Measurements from ENCODE around the gene MKRN2OS. TPM values are rescaled to one million over a fixed set of nuclear protein-coding genes. Genes with fewer than 3 reads are reported as not detected.

Gene MKRN2OS
- total and polyA plus RNA-seq, 3 donors from 2014 or later = not detected

GRCh38 chr3:12560505-12561190 is 15.3 kb upstream of the MKRN2OS start:
- no peaks in the 10 kb centered on the region for H3K36me3 ChIP-seq (ENCODE audit: low read depth, missing control alignments)
- intact Hi-C loops (cut with DNase I; ENCODE audit: low total_unique reads) = no loop called here
- no peak for DNase-seq
- H3K4me1 ChIP-seq = peaks cover 24% of the 10 kb centered on the region
- H3K9me3 ChIP-seq = no peaks in the 10 kb centered on the region
- no peak overlapping the region for H3K4me3 ChIP-seq
- H3K27ac ChIP-seq = no peak overlapping the region
- no peaks in the 10 kb centered on the region for H3K27me3 ChIP-seq
- WGBS, 2 donors = 73 to 81% methylated on average over 5 of the region's 5 CpGs
- TF ChIP-seq POLR2A (IDR thresholded peaks at IDR 0.05) (no peak), CTCF (IDR thresholded peaks at IDR 0.05) (no peak)

- no peak for DNase-seq
- 60 to 72% methylated on average over 3 of the region's 3 CpGs for WGBS, 2 donors
- no peaks in the 10 kb centered on the region for H3K36me3 ChIP-seq (ENCODE audit: low read depth, missing control alignments)
- intact Hi-C loops (cut with DNase I; ENCODE audit: low total_unique reads) = no loop called here
- H3K27ac ChIP-seq = no peak overlapping the region
- H3K9me3 ChIP-seq = no peaks in the 10 kb centered on the region
- no peak overlapping the region for H3K4me3 ChIP-seq
- no peak for TF ChIP-seq CTCF (IDR thresholded peaks at IDR 0.05)
- no peak for TF ChIP-seq POLR2A (IDR thresholded peaks at IDR 0.05)
- no peaks in the 10 kb centered on the region for H3K27me3 ChIP-seq
- H3K4me1 ChIP-seq = peaks cover 24% of the 10 kb centered on the region
Measured at GRCh38 chr3:12559520-12559919, 14.2 kb upstream of the MKRN2OS start.

GRCh38 chr3:12558706-12559105 is 13.4 kb upstream of the MKRN2OS start:
- TF ChIP-seq POLR2A (IDR thresholded peaks at IDR 0.05) (no peak), CTCF (IDR thresholded peaks at IDR 0.05) (no peak)
- Histone ChIP-seq H3K36me3 (ENCODE audit: low read depth, missing control alignments) (no peaks in the 10 kb centered on the region), H3K27me3 (no peaks in the 10 kb centered on the region), H3K4me1 (peaks cover 24% of the 10 kb centered on the region), H3K9me3 (no peaks in the 10 kb centered on the region), H3K27ac (no peak overlapping the region), H3K4me3 (no peak overlapping the region)
- intact Hi-C loops (cut with DNase I; ENCODE audit: low total_unique reads) = no loop called here
- WGBS, 2 donors = 65 to 71% methylated on average over 4 of the region's 4 CpGs
- no peak for DNase-seq

GRCh38 chr3:12557473-12558100 is 12.3 kb upstream of the MKRN2OS start:
- no peaks in the 10 kb centered on the region for H3K27me3 ChIP-seq
- peak overlapping the region; percentile 88 to 95 for H3K27ac ChIP-seq
- no peaks in the 10 kb centered on the region for H3K9me3 ChIP-seq
- intact Hi-C loops (cut with DNase I; ENCODE audit: low total_unique reads) = no loop called here
- peak overlapping the region; percentile 82 to 97 for H3K4me3 ChIP-seq
- DNase-seq = no peak
- 1 to 2% methylated on average over 18 of the region's 18 CpGs for WGBS, 2 donors
- H3K36me3 ChIP-seq (ENCODE audit: low read depth, missing control alignments) = no peaks in the 10 kb centered on the region
- H3K4me1 ChIP-seq = peaks cover 18% of the 10 kb centered on the region
- TF ChIP-seq POLR2A (IDR thresholded peaks at IDR 0.05) = no peak
- no peak for TF ChIP-seq CTCF (IDR thresholded peaks at IDR 0.05)
